ENCODE measurements around the gene SYNE3.

The SYNE3 gene

DNA sequence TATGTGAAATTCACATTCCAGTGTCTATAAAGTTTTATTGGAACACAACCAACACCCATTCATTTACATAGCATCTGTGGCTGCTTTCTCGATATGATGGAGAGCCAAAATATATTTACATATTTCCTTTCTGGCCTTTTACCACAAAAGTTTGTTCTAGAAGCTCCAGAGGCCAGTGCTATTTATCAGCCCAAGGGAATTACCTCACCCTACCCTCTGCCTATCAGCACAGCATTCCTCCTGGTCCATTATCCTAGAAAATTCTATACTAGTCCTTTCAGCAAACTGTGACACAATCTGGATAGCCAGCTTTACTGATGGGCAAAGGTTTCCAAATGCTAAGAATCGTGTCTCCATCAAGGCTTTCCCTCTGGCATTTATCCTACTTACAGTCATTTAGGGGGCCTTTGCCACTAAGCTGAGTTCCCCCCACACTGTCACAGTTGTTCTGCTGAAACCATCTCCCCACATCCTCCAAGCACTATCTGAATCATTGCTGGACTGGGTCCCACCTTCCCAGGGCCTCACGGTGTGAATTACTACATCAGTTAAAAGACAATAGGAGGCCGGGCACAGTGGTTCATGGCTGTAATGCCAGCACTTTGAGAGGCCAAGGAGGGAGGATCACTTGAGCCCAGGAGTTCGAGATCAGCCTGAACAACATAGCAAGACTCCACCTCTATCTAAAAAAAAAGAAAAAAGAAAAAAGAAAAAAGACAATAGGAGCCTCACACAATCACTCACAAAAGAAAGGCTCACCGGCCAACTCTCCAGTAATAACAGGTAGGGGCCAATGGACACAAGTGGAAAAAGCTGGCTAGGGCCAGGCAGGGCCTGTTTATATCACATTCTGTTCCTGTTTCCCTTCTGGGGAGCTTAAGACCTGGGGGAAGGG is 12.1 kb downstream of the SYNE3 start:
- no peaks in the 10 kb centered on the region for H3K27me3 ChIP-seq (ENCODE audit: control insufficient read depth, insufficient read depth, low read length, poor library complexity, severe bottlenecking)
- no peaks in the 10 kb centered on the region for H3K9me3 ChIP-seq (ENCODE audit: control insufficient read depth, low read length)
- H3K4me1 ChIP-seq (ENCODE audit: control insufficient read depth, insufficient read depth, low read length): peaks cover 5% of the 10 kb centered on the region
- no peak overlapping the region for H3K4me3 ChIP-seq (ENCODE audit: insufficient read depth, low read depth, low read length)
- WGBS, 2 experiments: 80 to 91% methylated on average over 6 of the region's 6 CpGs
- H3K36me3 ChIP-seq (ENCODE audit: control insufficient read depth, insufficient read depth, low read length): no peaks in the 10 kb centered on the region
- H3K27ac ChIP-seq (ENCODE audit: insufficient read depth, low read depth, low read length, poor library complexity, severe bottlenecking): no peak overlapping the region

DNA sequence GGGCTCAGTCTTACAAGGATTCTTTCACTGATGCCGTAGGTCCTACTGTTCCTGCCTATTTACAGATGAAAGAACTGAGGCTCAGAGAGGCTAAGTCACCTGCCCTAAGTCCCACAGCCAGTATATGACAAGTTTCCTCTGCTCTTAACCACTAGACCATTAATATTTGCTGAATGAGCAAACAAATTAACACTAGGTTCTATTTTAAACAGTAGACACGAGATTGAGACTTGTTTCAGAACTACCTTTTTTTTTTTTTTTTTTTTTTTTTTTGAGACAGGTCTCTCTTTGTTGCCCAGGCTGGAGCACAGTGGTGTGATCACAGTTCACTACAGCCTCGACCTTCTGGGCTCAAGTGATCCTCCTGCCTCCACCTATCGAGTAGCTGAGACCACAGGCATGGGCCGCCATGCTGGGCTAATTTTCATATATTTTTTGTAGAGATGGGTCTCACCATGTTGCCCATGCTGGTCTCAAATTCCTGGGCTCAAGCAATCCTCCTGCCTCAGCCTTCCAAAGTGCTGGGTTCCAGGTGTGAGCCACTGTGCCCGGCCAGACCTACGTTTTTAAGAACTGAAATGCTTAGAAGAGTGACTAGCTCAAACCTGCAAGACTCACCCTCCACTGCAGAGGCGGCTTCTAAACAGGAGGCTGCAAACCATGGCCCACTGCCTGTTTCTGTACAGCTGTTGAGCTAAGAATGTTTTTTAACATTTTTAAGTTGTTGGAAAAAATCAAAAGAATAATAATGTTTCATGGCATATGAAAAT is 12.9 kb downstream of the SYNE3 start:
- no peak overlapping the region for H3K4me3 ChIP-seq (ENCODE audit: insufficient read depth, low read depth, low read length)
- no peaks in the 10 kb centered on the region for H3K9me3 ChIP-seq (ENCODE audit: control insufficient read depth, low read length)
- H3K27ac ChIP-seq (ENCODE audit: insufficient read depth, low read depth, low read length, poor library complexity, severe bottlenecking): no peak overlapping the region
- H3K27me3 ChIP-seq (ENCODE audit: control insufficient read depth, insufficient read depth, low read length, poor library complexity, severe bottlenecking): no peaks in the 10 kb centered on the region
- no peaks in the 10 kb centered on the region for H3K36me3 ChIP-seq (ENCODE audit: control insufficient read depth, insufficient read depth, low read length)
- WGBS, 2 experiments: 91 to 92% methylated on average over 8 of the region's 8 CpGs
- peaks cover 5% of the 10 kb centered on the region for H3K4me1 ChIP-seq (ENCODE audit: control insufficient read depth, insufficient read depth, low read length)

DNA sequence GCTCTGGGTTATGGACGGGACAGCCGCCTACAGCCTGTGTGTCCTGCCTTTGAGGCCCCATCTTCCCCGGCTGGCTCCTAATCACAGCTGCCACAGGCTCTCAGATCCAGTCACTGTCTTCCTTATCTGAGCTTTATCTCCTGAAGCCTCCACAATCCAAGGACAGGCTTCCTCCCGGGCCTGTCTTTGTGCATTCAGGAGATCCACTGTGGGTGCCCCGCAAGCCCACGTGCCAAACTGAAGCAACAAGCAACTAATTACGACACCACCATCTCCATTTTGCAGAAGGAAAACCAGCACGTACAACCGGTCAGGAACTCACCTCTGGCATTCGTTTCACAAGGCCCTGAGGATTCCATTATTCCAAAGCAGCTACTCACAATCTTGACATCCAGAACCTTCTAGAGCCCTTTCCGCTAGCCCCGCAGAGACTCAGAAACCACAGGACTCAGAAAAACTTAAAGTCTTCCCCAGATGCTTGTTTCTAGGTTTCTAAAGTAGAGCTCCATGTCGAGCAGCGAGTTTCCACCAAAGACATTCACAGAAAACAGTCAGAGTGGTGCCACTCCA is 14.0 kb downstream of the SYNE3 start:
- no peak overlapping the region for H3K27ac ChIP-seq (ENCODE audit: insufficient read depth, low read depth, low read length, poor library complexity, severe bottlenecking)
- no peaks in the 10 kb centered on the region for H3K9me3 ChIP-seq (ENCODE audit: control insufficient read depth, low read length)
- H3K4me3 ChIP-seq (ENCODE audit: insufficient read depth, low read depth, low read length): no peak overlapping the region
- H3K4me1 ChIP-seq (ENCODE audit: control insufficient read depth, insufficient read depth, low read length): peaks cover 5% of the 10 kb centered on the region
- WGBS, 2 experiments: 91 to 93% methylated on average over 14 of the region's 14 CpGs
- H3K36me3 ChIP-seq (ENCODE audit: control insufficient read depth, insufficient read depth, low read length): no peaks in the 10 kb centered on the region
- no peaks in the 10 kb centered on the region for H3K27me3 ChIP-seq (ENCODE audit: control insufficient read depth, insufficient read depth, low read length, poor library complexity, severe bottlenecking)

DNA sequence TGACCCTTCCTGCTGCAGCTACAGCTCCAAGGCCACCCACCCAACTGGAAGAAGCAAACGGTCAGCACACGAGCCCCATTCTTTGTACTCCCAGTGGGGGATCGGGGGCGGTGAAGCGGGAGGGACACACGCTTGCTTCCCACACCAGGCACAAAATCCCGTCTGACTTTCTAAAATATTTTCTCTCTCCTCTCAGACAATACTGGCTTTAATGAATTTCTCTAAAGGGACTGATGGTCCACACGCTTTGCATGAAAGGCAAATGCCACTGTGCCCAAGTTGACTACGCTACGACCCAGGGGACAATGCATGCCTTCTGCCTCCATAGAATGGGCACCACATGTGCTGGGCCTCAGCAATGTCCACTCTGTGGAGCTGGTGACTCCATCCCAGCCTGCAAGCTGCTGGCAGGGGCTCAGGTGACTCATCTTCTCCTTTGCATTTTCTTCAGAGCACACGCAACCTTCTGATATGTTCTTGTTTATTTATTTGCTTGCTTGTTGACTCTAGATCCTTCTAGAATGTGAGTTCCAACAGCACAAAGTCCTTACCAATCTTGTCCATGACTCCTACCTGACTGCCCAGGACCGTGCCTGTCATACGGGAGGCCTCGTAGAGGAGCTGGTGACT is 15.6 kb downstream of the SYNE3 start:
- Histone ChIP-seq H3K4me1 (ENCODE audit: control insufficient read depth, insufficient read depth, low read length) (peaks cover 14% of the 10 kb centered on the region), H3K27ac (ENCODE audit: insufficient read depth, low read depth, low read length, poor library complexity, severe bottlenecking) (no peak overlapping the region), H3K4me3 (ENCODE audit: insufficient read depth, low read depth, low read length) (no peak overlapping the region), H3K36me3 (ENCODE audit: control insufficient read depth, insufficient read depth, low read length) (no peaks in the 10 kb centered on the region), H3K9me3 (ENCODE audit: control insufficient read depth, low read length) (no peaks in the 10 kb centered on the region), H3K27me3 (ENCODE audit: control insufficient read depth, insufficient read depth, low read length, poor library complexity, severe bottlenecking) (no peaks in the 10 kb centered on the region)
- WGBS, 2 experiments: 81 to 82% methylated on average over 14 of the region's 14 CpGs

DNA sequence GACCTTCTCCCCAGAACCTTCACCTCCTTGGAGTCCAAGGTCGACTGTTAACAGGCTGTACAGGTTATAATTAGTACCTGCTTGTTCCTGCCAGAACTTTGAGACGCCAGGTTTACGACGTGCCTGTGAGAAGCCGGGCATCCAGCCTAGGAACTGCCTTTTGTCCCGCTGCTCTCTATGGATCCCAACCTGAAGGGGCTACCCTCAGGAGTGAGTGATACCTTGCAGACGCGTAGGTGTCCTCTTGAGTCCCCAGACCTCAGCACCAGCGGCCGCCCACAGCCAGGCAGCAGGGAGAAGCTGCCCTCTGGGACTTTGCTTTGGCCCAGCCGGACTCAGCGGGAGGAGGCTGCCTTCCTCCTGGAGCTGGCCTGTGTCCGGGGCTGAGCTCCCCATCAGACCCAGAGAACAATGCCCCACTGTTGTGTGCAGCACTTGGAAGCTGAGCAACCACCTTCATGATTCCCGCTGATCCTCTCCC is 16.2 kb downstream of the SYNE3 start:
- H3K9me3 ChIP-seq (ENCODE audit: control insufficient read depth, low read length): no peaks in the 10 kb centered on the region
- WGBS, 2 experiments: 93 to 94% methylated on average over 14 of the region's 14 CpGs
- H3K27me3 ChIP-seq (ENCODE audit: control insufficient read depth, insufficient read depth, low read length, poor library complexity, severe bottlenecking): no peaks in the 10 kb centered on the region
- peaks cover 14% of the 10 kb centered on the region for H3K4me1 ChIP-seq (ENCODE audit: control insufficient read depth, insufficient read depth, low read length)
- H3K36me3 ChIP-seq (ENCODE audit: control insufficient read depth, insufficient read depth, low read length): no peaks in the 10 kb centered on the region
- no peak overlapping the region for H3K27ac ChIP-seq (ENCODE audit: insufficient read depth, low read depth, low read length, poor library complexity, severe bottlenecking)
- H3K4me3 ChIP-seq (ENCODE audit: insufficient read depth, low read depth, low read length): no peak overlapping the region

DNA sequence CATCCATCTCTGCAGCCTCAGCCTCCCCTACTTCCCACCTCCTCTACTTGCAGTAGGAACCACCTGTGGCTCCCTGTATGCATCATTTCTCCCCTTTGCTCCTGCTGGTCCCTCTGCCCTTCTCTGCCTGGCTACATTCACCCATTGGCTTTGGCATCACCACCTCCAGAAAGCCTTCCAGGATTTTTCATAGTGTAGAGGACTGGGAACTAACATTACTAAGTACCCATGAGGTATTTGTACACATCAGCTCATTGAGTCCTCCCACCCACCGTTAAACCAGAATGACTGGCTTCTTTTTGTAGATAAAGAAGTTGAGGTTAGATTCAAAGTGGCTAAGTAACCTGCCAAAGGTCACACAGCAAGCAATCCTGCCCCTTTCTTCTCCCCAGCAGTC is 17.1 kb downstream of the SYNE3 start:
- H3K9me3 ChIP-seq (ENCODE audit: control insufficient read depth, low read length): no peaks in the 10 kb centered on the region
- H3K27me3 ChIP-seq (ENCODE audit: control insufficient read depth, insufficient read depth, low read length, poor library complexity, severe bottlenecking): no peaks in the 10 kb centered on the region
- no peak overlapping the region for H3K4me3 ChIP-seq (ENCODE audit: insufficient read depth, low read depth, low read length)
- H3K4me1 ChIP-seq (ENCODE audit: control insufficient read depth, insufficient read depth, low read length): peaks cover 14% of the 10 kb centered on the region
- H3K27ac ChIP-seq (ENCODE audit: insufficient read depth, low read depth, low read length, poor library complexity, severe bottlenecking): no peak overlapping the region
- WGBS, 2 experiments: 83% methylated on average over 1 of the region's 1 CpG; no CpG with 5 or more reads in 1 of the 2 experiments
- no peaks in the 10 kb centered on the region for H3K36me3 ChIP-seq (ENCODE audit: control insufficient read depth, insufficient read depth, low read length)

DNA sequence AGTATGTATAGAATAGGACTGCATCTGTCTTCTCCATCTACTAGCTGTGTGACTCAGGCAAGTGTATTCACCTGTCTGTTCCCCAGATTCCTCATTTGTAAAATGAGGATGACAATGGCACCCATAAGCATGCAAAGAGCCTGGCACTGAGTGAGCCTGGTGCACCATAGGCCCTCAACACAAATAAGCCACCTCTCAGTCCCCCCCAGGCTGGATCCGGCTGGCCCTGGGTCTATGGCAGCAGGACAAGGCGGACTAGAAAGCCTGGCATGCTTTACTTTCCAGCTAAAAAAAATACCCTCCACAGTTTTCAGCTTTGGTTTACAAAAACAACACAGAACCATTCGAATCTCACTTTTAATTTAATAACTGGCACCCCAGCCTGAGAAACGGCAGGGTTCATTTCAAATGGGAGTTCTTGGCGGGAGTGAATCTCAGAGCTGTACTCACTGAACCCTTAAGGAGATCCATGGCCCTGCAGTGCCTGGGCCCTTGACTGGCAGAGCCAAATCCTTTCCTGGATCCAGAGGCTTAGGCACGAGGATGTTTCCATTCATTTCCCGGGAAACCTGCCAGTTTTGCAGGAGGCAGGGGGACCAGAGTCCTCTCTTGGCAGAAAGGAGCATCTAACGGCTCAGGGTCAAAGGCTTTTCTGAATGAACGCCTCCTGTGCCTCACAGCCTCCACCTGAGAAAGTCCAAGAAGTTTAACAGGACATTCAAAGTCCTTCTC is 17.7 kb downstream of the SYNE3 start:
- H3K27ac ChIP-seq (ENCODE audit: insufficient read depth, low read depth, low read length, poor library complexity, severe bottlenecking): no peak overlapping the region
- H3K27me3 ChIP-seq (ENCODE audit: control insufficient read depth, insufficient read depth, low read length, poor library complexity, severe bottlenecking): no peaks in the 10 kb centered on the region
- 88 to 90% methylated on average over 9 of the region's 9 CpGs for WGBS, 2 experiments
- peaks cover 14% of the 10 kb centered on the region for H3K4me1 ChIP-seq (ENCODE audit: control insufficient read depth, insufficient read depth, low read length)
- no peaks in the 10 kb centered on the region for H3K36me3 ChIP-seq (ENCODE audit: control insufficient read depth, insufficient read depth, low read length)
- H3K4me3 ChIP-seq (ENCODE audit: insufficient read depth, low read depth, low read length): no peak overlapping the region
- H3K9me3 ChIP-seq (ENCODE audit: control insufficient read depth, low read length): no peaks in the 10 kb centered on the region

DNA sequence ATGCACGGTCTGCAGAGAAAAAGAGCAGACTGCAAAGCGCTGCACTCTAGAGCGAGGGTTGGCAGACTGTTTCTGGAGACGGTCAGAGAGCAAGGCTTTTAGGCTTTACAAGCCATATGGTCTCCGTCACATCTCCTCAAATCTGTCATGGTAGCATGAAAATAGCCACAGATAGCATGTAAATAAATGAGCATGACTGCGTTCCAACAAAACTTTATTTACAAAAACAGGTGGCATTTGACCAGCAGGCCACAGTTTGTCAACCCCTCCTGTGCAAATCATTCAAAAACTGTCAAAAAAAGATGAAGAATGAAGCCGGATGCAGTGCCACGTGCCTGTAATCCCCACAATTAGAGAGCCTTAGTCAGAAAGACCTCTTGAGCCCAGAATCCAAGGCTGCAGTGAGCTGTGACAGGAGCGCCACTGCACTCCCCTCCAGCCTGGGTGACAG is 18.9 kb downstream of the SYNE3 start:
- Histone ChIP-seq H3K27ac (ENCODE audit: insufficient read depth, low read depth, low read length, poor library complexity, severe bottlenecking) (no peak overlapping the region), H3K27me3 (ENCODE audit: control insufficient read depth, insufficient read depth, low read length, poor library complexity, severe bottlenecking) (no peaks in the 10 kb centered on the region), H3K4me1 (ENCODE audit: control insufficient read depth, insufficient read depth, low read length) (peaks cover 14% of the 10 kb centered on the region), H3K4me3 (ENCODE audit: insufficient read depth, low read depth, low read length) (no peak overlapping the region), H3K36me3 (ENCODE audit: control insufficient read depth, insufficient read depth, low read length) (no peaks in the 10 kb centered on the region), H3K9me3 (ENCODE audit: control insufficient read depth, low read length) (no peaks in the 10 kb centered on the region)
- WGBS, 2 experiments: 83 to 85% methylated on average over 9 of the region's 9 CpGs

DNA sequence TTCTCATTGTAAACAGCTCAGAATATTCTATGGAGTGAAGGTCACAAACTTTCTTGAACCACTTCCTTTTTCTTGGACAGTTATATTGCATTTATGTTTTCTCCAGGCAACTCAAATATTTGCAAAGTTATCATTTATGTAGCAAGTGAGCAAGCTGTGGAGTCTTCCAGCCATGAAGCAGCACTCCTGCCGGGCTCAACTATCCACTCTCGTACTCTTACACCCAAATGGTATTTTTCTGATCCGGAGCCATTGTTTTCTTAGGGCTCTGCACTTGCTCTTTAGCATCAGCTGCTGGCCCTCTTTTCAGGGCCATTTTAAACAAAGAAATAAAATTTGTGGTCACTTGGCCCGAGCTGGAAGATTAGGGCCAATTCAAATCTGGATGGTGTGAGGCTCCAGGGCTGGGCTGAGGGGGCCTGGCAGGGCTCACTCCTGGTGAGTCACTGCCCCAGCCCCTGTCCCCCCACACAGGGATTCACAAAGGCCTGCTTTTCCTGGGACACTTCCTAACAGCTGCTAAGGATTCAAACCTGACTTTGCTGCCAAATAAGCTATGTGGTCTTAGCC is 19.7 kb downstream of the SYNE3 start:
- H3K27ac ChIP-seq (ENCODE audit: insufficient read depth, low read depth, low read length, poor library complexity, severe bottlenecking): no peak overlapping the region
- peaks cover 14% of the 10 kb centered on the region for H3K4me1 ChIP-seq (ENCODE audit: control insufficient read depth, insufficient read depth, low read length)
- no peak overlapping the region for H3K4me3 ChIP-seq (ENCODE audit: insufficient read depth, low read depth, low read length)
- no peaks in the 10 kb centered on the region for H3K36me3 ChIP-seq (ENCODE audit: control insufficient read depth, insufficient read depth, low read length)
- 62 to 71% methylated on average over 4 of the region's 4 CpGs for WGBS, 2 experiments
- no peaks in the 10 kb centered on the region for H3K9me3 ChIP-seq (ENCODE audit: control insufficient read depth, low read length)
- no peaks in the 10 kb centered on the region for H3K27me3 ChIP-seq (ENCODE audit: control insufficient read depth, insufficient read depth, low read length, poor library complexity, severe bottlenecking)
